IPS-18a (cell line): Measurements from ENCODE around the gene MYL10.

Source experiments
- H3K27ac ChIP-seq: one replicate; pipeline ENCODE4 v1.5.1; 2013; ENCODE audit warnings: low read length
- H3K27me3 ChIP-seq: one replicate; pipeline ENCODE4 v1.6.1; 2013; ENCODE audit warnings: mild to moderate bottlenecking, low read length; ENCODE audit not compliant: control insufficient read depth, insufficient read depth
- H3K36me3 ChIP-seq: one replicate; pipeline ENCODE4 v1.6.1; 2013; ENCODE audit warnings: low read depth, low read length; ENCODE audit not compliant: control insufficient read depth
- H3K4me1 ChIP-seq: one replicate; pipeline ENCODE4 v1.6.1; 2013; ENCODE audit warnings: low read depth, low read length; ENCODE audit not compliant: control insufficient read depth
- H3K4me3 ChIP-seq: one replicate; pipeline ENCODE4 v1.5.1; 2013; ENCODE audit warnings: low read length
- H3K9ac ChIP-seq: one replicate; pipeline ENCODE4 v1.6.1; 2013; ENCODE audit warnings: mild to moderate bottlenecking, low read length, moderate library complexity
- H3K9me3 ChIP-seq: one replicate; pipeline ENCODE4 v1.6.1; 2013; ENCODE audit warnings: low read depth, low read length; ENCODE audit not compliant: control insufficient read depth

Gene MYL10

GRCh38 chr7:101602484-101603241 is 26.4 kb downstream of the MYL10 start:
- Histone ChIP-seq H3K36me3 (no peaks in the 10 kb centered on the region), H3K27me3 (peaks cover 4% of the 10 kb centered on the region), H3K9me3 (no peaks in the 10 kb centered on the region), H3K9ac (no peak overlapping the region), H3K4me3 (no peak overlapping the region), H3K27ac (no peak overlapping the region), H3K4me1 (no peaks in the 10 kb centered on the region)

GRCh38 chr7:101602082-101602481 is 27.0 kb downstream of the MYL10 start:
- H3K27me3 ChIP-seq, result peaks cover 4% of the 10 kb centered on the region
- H3K9me3 ChIP-seq, result no peaks in the 10 kb centered on the region
- no peak overlapping the region for H3K9ac ChIP-seq
- H3K4me3 ChIP-seq, result no peak overlapping the region
- no peak overlapping the region for H3K27ac ChIP-seq
- no peaks in the 10 kb centered on the region for H3K36me3 ChIP-seq
- H3K4me1 ChIP-seq, result no peaks in the 10 kb centered on the region

GRCh38 chr7:101599787-101600186 is 29.3 kb downstream of the MYL10 start:
- Histone ChIP-seq H3K27ac (no peak overlapping the region), H3K9me3 (no peaks in the 10 kb centered on the region), H3K9ac (no peak overlapping the region), H3K4me3 (no peak overlapping the region), H3K36me3 (no peaks in the 10 kb centered on the region), H3K27me3 (peaks cover 4% of the 10 kb centered on the region), H3K4me1 (no peaks in the 10 kb centered on the region)

- Histone ChIP-seq H3K27me3 (peaks cover 4% of the 10 kb centered on the region), H3K9ac (no peak overlapping the region), H3K36me3 (no peaks in the 10 kb centered on the region), H3K4me1 (no peaks in the 10 kb centered on the region), H3K4me3 (no peak overlapping the region), H3K9me3 (no peaks in the 10 kb centered on the region), H3K27ac (no peak overlapping the region)
Measured at GRCh38 chr7:101598986-101599771, 29.9 kb downstream of the MYL10 start.

DNA sequence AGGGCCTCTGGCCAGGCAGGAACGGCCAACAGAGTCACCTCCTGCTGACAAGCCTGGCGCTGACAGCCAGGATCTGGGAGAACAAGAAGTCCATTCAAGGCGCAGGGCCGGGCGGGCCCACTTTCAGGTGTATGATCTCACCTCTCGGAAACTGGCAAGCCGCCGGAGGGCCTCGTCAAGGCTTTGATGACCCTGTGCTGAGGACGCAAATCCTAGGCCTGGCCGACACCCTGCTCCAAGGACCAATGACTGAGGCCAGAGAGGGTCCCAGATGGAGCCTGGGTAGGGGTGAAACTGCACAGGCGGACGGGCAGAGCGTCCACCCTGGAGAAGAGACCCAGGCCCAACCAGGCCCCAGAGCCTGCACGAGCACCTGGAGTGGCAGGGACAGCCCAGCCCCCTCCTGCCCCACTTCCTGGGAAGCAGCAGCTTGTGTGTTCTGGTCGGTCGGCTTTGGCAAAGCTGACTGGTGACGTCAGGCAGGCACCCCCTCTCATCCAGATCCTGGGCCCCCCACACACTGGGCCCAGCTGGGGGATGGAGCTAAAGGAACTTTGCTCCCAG is 30.6 kb downstream of the MYL10 start:
- no peak overlapping the region for H3K9ac ChIP-seq

GRCh38 chr7:101597941-101598340 is 31.2 kb downstream of the MYL10 start:
- no peaks in the 10 kb centered on the region for H3K4me1 ChIP-seq
- no peaks in the 10 kb centered on the region for H3K9me3 ChIP-seq
- peaks cover 4% of the 10 kb centered on the region for H3K27me3 ChIP-seq
- no peak overlapping the region for H3K27ac ChIP-seq
- no peak overlapping the region for H3K9ac ChIP-seq
- H3K4me3 ChIP-seq, result no peak overlapping the region
- no peaks in the 10 kb centered on the region for H3K36me3 ChIP-seq

More for the DNA sequence above, 30.6 kb downstream of the MYL10 start:
- Histone ChIP-seq H3K4me3 (no peak overlapping the region), H3K4me1 (no peaks in the 10 kb centered on the region), H3K36me3 (no peaks in the 10 kb centered on the region), H3K27me3 (peaks cover 4% of the 10 kb centered on the region), H3K9me3 (no peaks in the 10 kb centered on the region), H3K27ac (no peak overlapping the region)

DNA sequence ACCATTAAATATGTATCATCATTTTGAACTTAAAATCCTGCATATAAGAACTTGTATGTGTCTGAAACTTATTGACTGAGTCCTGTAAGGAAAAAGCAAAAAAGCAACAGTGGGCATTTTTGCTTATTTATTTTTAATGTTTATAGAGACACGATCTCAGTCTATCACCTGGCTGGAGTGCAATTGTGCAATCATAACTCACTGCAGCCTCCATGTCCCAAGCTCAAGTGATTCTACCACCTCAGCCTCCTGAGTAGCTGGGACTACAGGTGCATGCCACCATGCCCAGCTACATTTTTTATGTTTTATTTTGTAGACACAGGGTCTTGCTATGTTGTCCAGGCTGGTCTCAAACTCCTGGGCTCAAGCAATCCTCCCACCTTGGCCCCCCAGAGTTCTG is 32.2 kb downstream of the MYL10 start:
- Histone ChIP-seq H3K27me3 (peaks cover under 1% of the 10 kb centered on the region), H3K4me3 (no peak overlapping the region), H3K36me3 (no peaks in the 10 kb centered on the region), H3K4me1 (no peaks in the 10 kb centered on the region), H3K27ac (no peak overlapping the region), H3K9me3 (no peaks in the 10 kb centered on the region), H3K9ac (no peak overlapping the region)

DNA sequence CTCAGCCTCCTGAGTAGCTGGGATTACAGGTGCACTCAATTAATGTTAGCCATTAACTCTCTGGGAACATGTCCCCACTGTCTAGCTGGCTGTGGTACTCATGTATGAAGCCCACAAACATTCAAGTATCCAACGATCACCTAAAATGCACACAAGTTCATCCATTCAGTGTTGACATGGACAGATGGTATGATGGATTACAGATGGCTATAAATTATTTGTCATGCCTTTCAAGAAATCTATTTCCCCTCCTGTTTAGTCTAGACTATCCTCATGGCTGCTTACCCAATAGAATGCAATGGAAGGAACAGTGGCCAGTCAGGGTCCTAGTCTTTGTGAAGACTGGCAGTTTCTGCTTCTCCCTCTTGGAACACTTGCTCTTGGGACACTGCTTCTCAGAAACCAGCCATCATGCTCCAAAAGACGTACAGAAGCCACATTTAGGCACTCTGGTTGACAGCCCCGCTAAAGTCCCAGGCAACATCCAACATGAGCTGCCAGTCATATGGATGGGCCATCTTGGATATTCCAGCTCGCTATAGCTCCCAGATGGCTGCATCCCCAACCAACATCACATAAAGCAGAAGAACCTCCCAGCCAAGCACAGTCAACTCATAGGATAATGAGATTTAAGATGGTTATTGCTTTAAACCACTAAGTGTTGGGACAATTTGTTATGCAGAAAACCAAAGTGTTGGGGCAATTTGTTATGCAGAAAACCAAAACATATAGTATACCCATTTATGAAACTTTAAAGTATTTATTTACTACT is 33.1 kb downstream of the MYL10 start:
- Histone ChIP-seq H3K9me3 (no peaks in the 10 kb centered on the region), H3K4me3 (no peak overlapping the region), H3K27ac (no peak overlapping the region), H3K36me3 (no peaks in the 10 kb centered on the region), H3K9ac (no peak overlapping the region), H3K27me3 (no peaks in the 10 kb centered on the region), H3K4me1 (no peaks in the 10 kb centered on the region)

DNA sequence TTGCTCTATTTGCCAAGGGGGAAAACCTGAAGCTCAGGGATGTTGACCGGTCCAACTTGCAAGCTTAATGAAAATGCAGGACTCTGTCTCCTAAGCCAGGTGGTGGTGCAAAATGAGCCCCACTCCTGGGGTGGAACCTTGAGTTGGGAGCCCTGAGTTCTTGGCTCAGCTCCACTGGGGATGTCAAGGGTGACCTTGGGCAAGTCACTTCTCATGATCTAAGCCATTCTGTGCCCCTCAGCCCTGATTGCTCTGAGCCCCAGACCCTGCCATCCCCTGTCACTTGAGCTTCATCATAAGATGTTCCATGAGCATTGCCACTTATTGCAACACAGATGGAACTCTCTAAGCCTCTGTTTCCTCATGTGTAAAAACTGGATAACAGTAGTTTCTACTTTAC is 33.9 kb downstream of the MYL10 start:
- Histone ChIP-seq H3K36me3 (no peaks in the 10 kb centered on the region), H3K4me3 (no peak overlapping the region), H3K27me3 (no peaks in the 10 kb centered on the region), H3K27ac (no peak overlapping the region), H3K4me1 (no peaks in the 10 kb centered on the region), H3K9me3 (no peaks in the 10 kb centered on the region), H3K9ac (no peak overlapping the region)

- H3K9ac ChIP-seq, result no peak overlapping the region
- no peaks in the 10 kb centered on the region for H3K9me3 ChIP-seq
- no peak overlapping the region for H3K4me3 ChIP-seq
- H3K4me1 ChIP-seq, result no peaks in the 10 kb centered on the region
- no peaks in the 10 kb centered on the region for H3K27me3 ChIP-seq
- H3K27ac ChIP-seq, result no peak overlapping the region
- no peaks in the 10 kb centered on the region for H3K36me3 ChIP-seq
Measured at GRCh38 chr7:101594790-101595189, 34.3 kb downstream of the MYL10 start.

- H3K9me3 ChIP-seq, result no peaks in the 10 kb centered on the region
- H3K27me3 ChIP-seq, result no peaks in the 10 kb centered on the region
- H3K9ac ChIP-seq, result no peak overlapping the region
- no peak overlapping the region for H3K4me3 ChIP-seq
- H3K4me1 ChIP-seq, result no peaks in the 10 kb centered on the region
- no peaks in the 10 kb centered on the region for H3K36me3 ChIP-seq
- no peak overlapping the region for H3K27ac ChIP-seq
Measured at GRCh38 chr7:101593556-101593955, 35.5 kb downstream of the MYL10 start.
